GM18499 (cell line): ENCODE data around the gene TTC29.

Source experiments
- ATAC-seq: cut with Tn5 transposase; IDR thresholded peaks from one replicate; pipeline ENCODE4 v1.9.1; 2021; ENCODE audit warnings: moderate number of reproducible peaks; ENCODE audit not compliant: insufficient read depth, unreplicated experiment

Gene TTC29

GRCh38 chr4:146945556-146946374, at the start of gene TTC29:
TSS of gene TTC29 (minus strand) at chr4:146945864. CDS start at chr4:146939895, 5,969 bp downstream.
- peak; percentile 99 for ATAC-seq

GRCh38 chr4:146981651-146982050, 36.0 kb upstream of the TTC29 start:
- ATAC-seq: no peak

- no peak for ATAC-seq
These were observed 33.0 kb upstream of the TTC29 start for GRCh38 chr4:146978641-146979040.

GRCh38 chr4:146976145-146976544, 30.5 kb upstream of the TTC29 start:
- no peak for ATAC-seq

GRCh38 chr4:146975527-146975926, 29.9 kb upstream of the TTC29 start:
- ATAC-seq: no peak

GRCh38 chr4:146975036-146975435, 29.4 kb upstream of the TTC29 start:
- no peak for ATAC-seq

GRCh38 chr4:146972036-146972435, 26.4 kb upstream of the TTC29 start:
- ATAC-seq: no peak

- no peak for ATAC-seq
These were observed 23.5 kb upstream of the TTC29 start for GRCh38 chr4:146969126-146969525.

GRCh38 chr4:146960634-146961033, 15.0 kb upstream of the TTC29 start:
- ATAC-seq: no peak

GRCh38 chr4:146959692-146960091, 14.0 kb upstream of the TTC29 start:
- ATAC-seq: no peak

- no peak for ATAC-seq
These were observed 11.6 kb upstream of the TTC29 start for GRCh38 chr4:146957237-146957636.

GRCh38 chr4:146952896-146953295, 7.2 kb upstream of the TTC29 start:
- no peak for ATAC-seq

- no peak for ATAC-seq
These were observed 3.9 kb upstream of the TTC29 start for GRCh38 chr4:146949559-146949958.

- ATAC-seq: no peak
These were observed 1.8 kb downstream of the TTC29 start for GRCh38 chr4:146943691-146944375.

- ATAC-seq: no peak
These were observed 13.5 kb downstream of the TTC29 start for GRCh38 chr4:146932116-146932515.

GRCh38 chr4:146930673-146931072, 15.0 kb downstream of the TTC29 start:
- no peak for ATAC-seq

GRCh38 chr4:146927695-146928094, 18.0 kb downstream of the TTC29 start:
- no peak for ATAC-seq

GRCh38 chr4:146916479-146917076, 29.1 kb downstream of the TTC29 start:
- no peak for ATAC-seq

- ATAC-seq: no peak
These were observed 30.5 kb downstream of the TTC29 start for GRCh38 chr4:146915132-146915531.

GRCh38 chr4:146900295-146900694, 45.4 kb downstream of the TTC29 start:
- no peak for ATAC-seq

- ATAC-seq: no peak
These were observed 55.4 kb downstream of the TTC29 start for GRCh38 chr4:146890301-146890700.
